ENCODE measurements around the gene LIPI. TPM values are rescaled to one million over a fixed set of nuclear protein-coding genes. Genes with fewer than 3 reads are reported as not detected.

The LIPI gene
- polyA plus RNA-seq, 1 of the 3 experiments (the other 2 are of a cell fraction) = not detected

DNA sequence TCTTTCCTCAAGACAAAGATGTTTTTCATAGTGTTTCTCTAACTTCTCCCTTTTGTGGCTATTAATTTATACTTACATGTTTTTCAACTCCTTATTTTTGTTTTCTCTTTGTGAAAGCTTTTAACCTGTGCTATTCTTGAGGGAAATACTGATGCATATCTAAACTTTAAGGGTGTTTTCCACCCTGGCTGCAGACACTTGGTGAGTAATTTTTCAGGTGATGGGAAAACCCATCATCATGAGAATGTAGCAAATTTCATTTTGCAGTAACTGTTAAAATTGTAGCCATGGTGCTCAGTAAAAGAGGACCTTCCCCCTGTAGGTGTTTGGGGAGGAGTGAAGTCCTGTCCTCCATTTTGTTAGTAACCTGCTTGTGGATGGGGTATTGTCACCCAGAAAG is 124.2 kb downstream of the LIPI start:
- no peaks in the 10 kb centered on the region for H3K4me1 ChIP-seq (ENCODE audit: control insufficient read depth in 1 of 2, insufficient read depth in 2 of 2, low read depth in 1 of 2, low read length in 1 of 2)
- H3K79me2 ChIP-seq (ENCODE audit: insufficient read depth) = no peaks in the 10 kb centered on the region
- no peak for TF ChIP-seq MEF2A (IDR thresholded peaks at IDR 0.05; ENCODE audit: borderline replicate concordance, low read depth)
- no peak for TF ChIP-seq JUND (IDR thresholded peaks at IDR 0.05)
- no peak for TF ChIP-seq FOSL2 (IDR thresholded peaks at IDR 0.05; ENCODE audit: borderline replicate concordance, low read depth)
- TF ChIP-seq YY1 (IDR thresholded peaks at IDR 0.05; ENCODE audit: low read depth) = no peak
- TF ChIP-seq FOXM1 (IDR thresholded peaks at IDR 0.05; ENCODE audit: low read depth) = no peak
- TF ChIP-seq, protein P1, sequence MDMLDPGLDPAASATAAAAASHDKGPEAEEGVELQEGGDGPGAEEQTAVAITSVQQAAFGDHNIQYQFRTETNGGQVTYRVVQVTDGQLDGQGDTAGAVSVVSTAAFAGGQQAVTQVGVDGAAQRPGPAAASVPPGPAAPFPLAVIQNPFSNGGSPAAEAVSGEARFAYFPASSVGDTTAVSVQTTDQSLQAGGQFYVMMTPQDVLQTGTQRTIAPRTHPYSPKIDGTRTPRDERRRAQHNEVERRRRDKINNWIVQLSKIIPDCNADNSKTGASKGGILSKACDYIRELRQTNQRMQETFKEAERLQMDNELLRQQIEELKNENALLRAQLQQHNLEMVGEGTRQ (IDR thresholded peaks at IDR 0.05; ENCODE audit: borderline replicate concordance, low read depth, low read length) = no peak
- no peak for TF ChIP-seq SIN3A (IDR thresholded peaks at IDR 0.05; ENCODE audit: borderline replicate concordance, low read depth, low read length)
- no peak for TF ChIP-seq TCF12 (IDR thresholded peaks at IDR 0.05)
- TF ChIP-seq, protein P2, sequence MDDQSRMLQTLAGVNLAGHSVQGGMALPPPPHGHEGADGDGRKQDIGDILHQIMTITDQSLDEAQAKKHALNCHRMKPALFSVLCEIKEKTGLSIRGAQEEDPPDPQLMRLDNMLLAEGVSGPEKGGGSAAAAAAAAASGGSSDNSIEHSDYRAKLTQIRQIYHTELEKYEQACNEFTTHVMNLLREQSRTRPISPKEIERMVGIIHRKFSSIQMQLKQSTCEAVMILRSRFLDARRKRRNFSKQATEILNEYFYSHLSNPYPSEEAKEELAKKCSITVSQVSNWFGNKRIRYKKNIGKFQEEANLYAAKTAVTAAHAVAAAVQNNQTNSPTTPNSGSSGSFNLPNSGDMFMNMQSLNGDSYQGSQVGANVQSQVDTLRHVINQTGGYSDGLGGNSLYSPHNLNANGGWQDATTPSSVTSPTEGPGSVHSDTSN (IDR thresholded peaks at IDR 0.05) = no peak
- TF ChIP-seq RXRA (IDR thresholded peaks at IDR 0.05; ENCODE audit: borderline replicate concordance, low read depth) = no peak
- TF ChIP-seq POLR2AphosphoS5 (IDR thresholded peaks at IDR 0.05; ENCODE audit: low read depth, low read length) = no peak
- TF ChIP-seq, protein P3, sequence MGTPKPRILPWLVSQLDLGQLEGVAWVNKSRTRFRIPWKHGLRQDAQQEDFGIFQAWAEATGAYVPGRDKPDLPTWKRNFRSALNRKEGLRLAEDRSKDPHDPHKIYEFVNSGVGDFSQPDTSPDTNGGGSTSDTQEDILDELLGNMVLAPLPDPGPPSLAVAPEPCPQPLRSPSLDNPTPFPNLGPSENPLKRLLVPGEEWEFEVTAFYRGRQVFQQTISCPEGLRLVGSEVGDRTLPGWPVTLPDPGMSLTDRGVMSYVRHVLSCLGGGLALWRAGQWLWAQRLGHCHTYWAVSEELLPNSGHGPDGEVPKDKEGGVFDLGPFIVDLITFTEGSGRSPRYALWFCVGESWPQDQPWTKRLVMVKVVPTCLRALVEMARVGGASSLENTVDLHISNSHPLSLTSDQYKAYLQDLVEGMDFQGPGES (IDR thresholded peaks at IDR 0.05; ENCODE audit: low read depth, low read length) = no peak
- TF ChIP-seq, protein P4, sequence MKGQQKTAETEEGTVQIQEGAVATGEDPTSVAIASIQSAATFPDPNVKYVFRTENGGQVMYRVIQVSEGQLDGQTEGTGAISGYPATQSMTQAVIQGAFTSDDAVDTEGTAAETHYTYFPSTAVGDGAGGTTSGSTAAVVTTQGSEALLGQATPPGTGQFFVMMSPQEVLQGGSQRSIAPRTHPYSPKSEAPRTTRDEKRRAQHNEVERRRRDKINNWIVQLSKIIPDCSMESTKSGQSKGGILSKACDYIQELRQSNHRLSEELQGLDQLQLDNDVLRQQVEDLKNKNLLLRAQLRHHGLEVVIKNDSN (IDR thresholded peaks at IDR 0.05; ENCODE audit: borderline replicate concordance, low read depth) = no peak
- no peak for TF ChIP-seq GATA2 (CRISPR knock-in tag; IDR thresholded peaks at IDR 0.05)
- TF ChIP-seq RFX5 (IDR thresholded peaks at IDR 0.05; ENCODE audit: low read length) = no peak
- TF ChIP-seq EZH2phosphoT487 (IDR thresholded peaks at IDR 0.05; ENCODE audit: borderline replicate concordance, low read depth) = no peak
- TF ChIP-seq GABPA (IDR thresholded peaks at IDR 0.05; ENCODE audit: low read depth) = no peak
- no peak for TF ChIP-seq MXI1 (IDR thresholded peaks at IDR 0.05; ENCODE audit: low read depth, low read length)
- no peak for TF ChIP-seq RAD21 (IDR thresholded peaks at IDR 0.05; ENCODE audit: low read length)
- TF ChIP-seq, protein P5, sequence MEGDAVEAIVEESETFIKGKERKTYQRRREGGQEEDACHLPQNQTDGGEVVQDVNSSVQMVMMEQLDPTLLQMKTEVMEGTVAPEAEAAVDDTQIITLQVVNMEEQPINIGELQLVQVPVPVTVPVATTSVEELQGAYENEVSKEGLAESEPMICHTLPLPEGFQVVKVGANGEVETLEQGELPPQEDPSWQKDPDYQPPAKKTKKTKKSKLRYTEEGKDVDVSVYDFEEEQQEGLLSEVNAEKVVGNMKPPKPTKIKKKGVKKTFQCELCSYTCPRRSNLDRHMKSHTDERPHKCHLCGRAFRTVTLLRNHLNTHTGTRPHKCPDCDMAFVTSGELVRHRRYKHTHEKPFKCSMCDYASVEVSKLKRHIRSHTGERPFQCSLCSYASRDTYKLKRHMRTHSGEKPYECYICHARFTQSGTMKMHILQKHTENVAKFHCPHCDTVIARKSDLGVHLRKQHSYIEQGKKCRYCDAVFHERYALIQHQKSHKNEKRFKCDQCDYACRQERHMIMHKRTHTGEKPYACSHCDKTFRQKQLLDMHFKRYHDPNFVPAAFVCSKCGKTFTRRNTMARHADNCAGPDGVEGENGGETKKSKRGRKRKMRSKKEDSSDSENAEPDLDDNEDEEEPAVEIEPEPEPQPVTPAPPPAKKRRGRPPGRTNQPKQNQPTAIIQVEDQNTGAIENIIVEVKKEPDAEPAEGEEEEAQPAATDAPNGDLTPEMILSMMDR (IDR thresholded peaks at IDR 0.05) = no peak
- CTCF ChIA-PET = no interaction called here
- H3K4me2 ChIP-seq = no peak overlapping the region
- no peaks in the 10 kb centered on the region for H3K27me3 ChIP-seq (ENCODE audit: insufficient read depth)
- no peaks in the 10 kb centered on the region for H4K20me1 ChIP-seq (ENCODE audit: insufficient read depth)
- no peak for DNase-seq
- no peak overlapping the region for H3K27ac ChIP-seq (ENCODE audit: low read depth in 2 of 2, low read length in 1 of 2)
- no peak overlapping the region for H3K9ac ChIP-seq
- no peaks in the 10 kb centered on the region for H3K9me2 ChIP-seq
- no peak overlapping the region for H2AFZ ChIP-seq (ENCODE audit: low read depth)
- peaks cover 4% of the 10 kb centered on the region for H3F3A ChIP-seq (replicated peaks; ENCODE audit: insufficient read depth)
- H3K36me3 ChIP-seq (replicated peaks in 1 of 2; ENCODE audit: control insufficient read depth in 1 of 2, insufficient read depth in 2 of 2, low read length in 1 of 2) = no peaks in the 10 kb centered on the region
- H3K9me3 ChIP-seq = no peaks in the 10 kb centered on the region
- H3K4me3 ChIP-seq (ENCODE audit: low read depth in 2 of 2, low read length in 1 of 2) = no peak overlapping the region
- POLR2A ChIA-PET = no interaction called here

All from SK-N-SH (cell line).